Measurements from ENCODE around the gene ZNF518B.

- TF ChIP-seq CTCF (IDR thresholded peaks at IDR 0.05) = no peak
- no peak for TF ChIP-seq FOXP4 (CRISPR knock-in tag; IDR thresholded peaks at IDR 0.05)
- TF ChIP-seq ZNF263 (CRISPR knock-in tag; IDR thresholded peaks at IDR 0.05; ENCODE audit: low read depth) = no peak
- TF ChIP-seq RELA (CRISPR knock-in tag; IDR thresholded peaks at IDR 0.05; ENCODE audit: borderline replicate concordance) = no peak
- TF ChIP-seq TEAD4 (CRISPR knock-in tag; IDR thresholded peaks at IDR 0.05) = no peak
Measured at GRCh38 chr4:10495651-10496050, 38.4 kb upstream of the ZNF518B start.
